ENCODE results near the gene PHF12.

GRCh38 chr17:28860363-28860808 is 90.9 kb downstream of the PHF12 start:
- TF ChIP-seq, protein P1, sequence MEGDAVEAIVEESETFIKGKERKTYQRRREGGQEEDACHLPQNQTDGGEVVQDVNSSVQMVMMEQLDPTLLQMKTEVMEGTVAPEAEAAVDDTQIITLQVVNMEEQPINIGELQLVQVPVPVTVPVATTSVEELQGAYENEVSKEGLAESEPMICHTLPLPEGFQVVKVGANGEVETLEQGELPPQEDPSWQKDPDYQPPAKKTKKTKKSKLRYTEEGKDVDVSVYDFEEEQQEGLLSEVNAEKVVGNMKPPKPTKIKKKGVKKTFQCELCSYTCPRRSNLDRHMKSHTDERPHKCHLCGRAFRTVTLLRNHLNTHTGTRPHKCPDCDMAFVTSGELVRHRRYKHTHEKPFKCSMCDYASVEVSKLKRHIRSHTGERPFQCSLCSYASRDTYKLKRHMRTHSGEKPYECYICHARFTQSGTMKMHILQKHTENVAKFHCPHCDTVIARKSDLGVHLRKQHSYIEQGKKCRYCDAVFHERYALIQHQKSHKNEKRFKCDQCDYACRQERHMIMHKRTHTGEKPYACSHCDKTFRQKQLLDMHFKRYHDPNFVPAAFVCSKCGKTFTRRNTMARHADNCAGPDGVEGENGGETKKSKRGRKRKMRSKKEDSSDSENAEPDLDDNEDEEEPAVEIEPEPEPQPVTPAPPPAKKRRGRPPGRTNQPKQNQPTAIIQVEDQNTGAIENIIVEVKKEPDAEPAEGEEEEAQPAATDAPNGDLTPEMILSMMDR (IDR thresholded peaks at IDR 0.05; ENCODE audit: borderline replicate concordance, extremely low read depth, low read length, poor library complexity, severe bottlenecking): no peak
- no peak for TF ChIP-seq EZH2 (IDR thresholded peaks at IDR 0.05; ENCODE audit: borderline replicate concordance, low read depth, low read length, severe bottlenecking)

All from DND-41 (cell line).